Sigmoid colon (tissue), 4 donors: ENCODE data around the gene OR2A25.

Experiments used
- CTCF ChIP-seq, 4 experiments: fragments of 450-650 bp in 3 of 4; fragments of 200-600 bp in 1 of 4; IDR thresholded peaks; one replicate each; pipeline ENCODE4 v1.5.1; 2016 to 2019; ENCODE audit warnings: antibody characterized with exemption in 4 of 4, mild to moderate bottlenecking in 3 of 4, moderate library complexity in 2 of 4
- EP300 ChIP-seq, 4 donors: sonication (generic); formaldehyde crosslinking; IDR thresholded peaks; one replicate each; pipeline ENCODE4 v1.6.1; 2017; ENCODE audit warnings: antibody characterized with exemption in 4 of 4
- POLR2AphosphoS5 ChIP-seq, 4 donors: sonication (generic); formaldehyde crosslinking; IDR thresholded peaks; one replicate each; pipeline ENCODE4 v1.6.1; 2017; ENCODE audit warnings: antibody characterized with exemption in 4 of 4

GRCh38 chr7:144020340-144020739 lies 49.3 kb upstream of the OR2A25 start:
- no peak for TF ChIP-seq EP300 (IDR thresholded peaks at IDR 0.05)
- TF ChIP-seq CTCF (IDR thresholded peaks at IDR 0.05): no peak
- no peak for TF ChIP-seq POLR2AphosphoS5 (IDR thresholded peaks at IDR 0.05)
